GM19452 (cell line): Measurements from ENCODE around the gene LPCAT1.
A peak's percentile ranks its signal among the peaks of the same experiment; 100 is the strongest.
"Not testable (repeated sequence)": the region's sequence is repeated elsewhere in the genome, so short reads cannot be mapped to it uniquely, and the experiment has no call there.

Source experiments
- ATAC-seq: cut with Tn5 transposase; IDR thresholded peaks from one replicate; pipeline ENCODE4 v1.9.1; 2021; ENCODE audit not compliant: unreplicated experiment

The LPCAT1 gene

DNA sequence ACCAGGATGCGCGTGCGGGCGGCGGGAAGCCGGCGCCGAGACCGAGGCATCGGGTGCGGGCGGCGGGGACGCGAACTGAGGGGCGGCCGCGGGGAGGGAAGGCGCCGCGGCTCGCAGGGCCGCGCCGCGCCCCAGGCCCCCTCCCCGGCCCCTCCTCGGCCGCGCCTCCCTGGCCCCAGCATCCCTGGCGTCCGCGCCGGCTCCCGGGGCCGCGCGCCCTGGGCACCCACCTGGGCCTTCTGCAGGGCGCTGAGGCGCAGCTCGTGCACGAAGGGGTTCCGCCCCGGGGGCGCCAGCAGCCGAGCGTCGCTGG, 324 bp downstream of the LPCAT1 start:
- peak; percentile 43 for ATAC-seq

GRCh38 chr5:1522601-1523479, 920 bp downstream of the LPCAT1 start:
- no peak for ATAC-seq

GRCh38 chr5:1521671-1522600, 1.8 kb downstream of the LPCAT1 start:
- no peak for ATAC-seq

DNA sequence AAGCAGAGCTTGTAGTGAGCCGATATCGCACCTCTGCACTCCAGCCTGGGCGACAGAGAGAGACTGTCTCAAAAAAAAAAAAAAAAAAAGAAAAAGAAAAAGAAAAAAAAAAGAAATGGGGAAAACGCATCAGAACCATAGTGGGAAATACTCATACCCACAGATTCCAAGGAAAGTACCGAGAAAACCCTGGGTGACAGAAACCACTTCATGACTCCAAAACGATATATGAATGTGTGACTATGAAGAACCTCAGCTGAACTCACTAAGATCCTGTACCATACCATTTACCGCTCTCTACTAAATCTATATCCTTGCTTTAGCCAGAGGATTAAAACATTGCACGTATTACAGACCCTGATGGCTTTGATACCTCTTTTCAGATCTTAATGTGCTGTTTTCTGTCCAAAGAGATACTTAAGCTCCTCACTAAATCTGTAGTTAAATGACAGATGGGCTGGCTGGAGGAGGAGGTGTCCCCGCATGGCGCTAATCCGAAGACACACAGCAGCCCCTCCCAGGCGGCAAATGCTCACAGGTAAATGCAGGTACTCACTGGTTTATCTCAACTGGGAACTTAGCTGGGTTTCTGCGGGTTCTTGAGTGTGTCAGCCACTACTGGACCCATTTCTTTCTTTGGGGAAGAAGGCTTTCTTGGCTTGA, 2.8 kb downstream of the LPCAT1 start:
- no peak for ATAC-seq

DNA sequence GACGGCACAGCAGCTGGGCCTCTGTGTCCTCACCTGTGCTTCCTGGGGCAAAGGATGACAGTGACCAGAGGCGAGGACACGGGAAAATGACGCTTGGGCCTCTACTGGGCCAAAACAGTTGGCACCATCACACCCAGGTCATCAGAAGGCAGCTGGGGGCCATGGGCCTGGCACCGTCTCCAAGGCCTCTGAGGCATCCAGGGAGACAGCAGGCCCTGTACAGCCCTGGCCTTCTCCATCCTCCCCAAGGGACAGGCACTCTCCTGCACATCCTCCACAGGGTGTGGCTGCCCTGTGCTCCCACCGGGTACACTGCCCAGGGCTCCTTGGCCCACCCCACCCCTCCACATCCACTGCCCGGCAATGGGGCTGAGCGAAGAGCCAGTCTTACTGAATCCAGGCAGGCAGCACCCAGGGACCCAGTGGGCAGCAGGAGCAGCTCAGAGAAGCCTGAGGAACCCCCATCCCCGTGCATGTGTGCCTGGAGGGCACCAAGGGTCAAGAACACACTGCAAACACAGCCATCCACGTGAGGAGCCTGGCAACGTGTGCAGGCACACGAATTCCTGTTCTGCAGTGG, 4.0 kb downstream of the LPCAT1 start:
- no peak for ATAC-seq

- ATAC-seq: no peak
Measured at GRCh38 chr5:1517838-1518237, 5.9 kb downstream of the LPCAT1 start.

DNA sequence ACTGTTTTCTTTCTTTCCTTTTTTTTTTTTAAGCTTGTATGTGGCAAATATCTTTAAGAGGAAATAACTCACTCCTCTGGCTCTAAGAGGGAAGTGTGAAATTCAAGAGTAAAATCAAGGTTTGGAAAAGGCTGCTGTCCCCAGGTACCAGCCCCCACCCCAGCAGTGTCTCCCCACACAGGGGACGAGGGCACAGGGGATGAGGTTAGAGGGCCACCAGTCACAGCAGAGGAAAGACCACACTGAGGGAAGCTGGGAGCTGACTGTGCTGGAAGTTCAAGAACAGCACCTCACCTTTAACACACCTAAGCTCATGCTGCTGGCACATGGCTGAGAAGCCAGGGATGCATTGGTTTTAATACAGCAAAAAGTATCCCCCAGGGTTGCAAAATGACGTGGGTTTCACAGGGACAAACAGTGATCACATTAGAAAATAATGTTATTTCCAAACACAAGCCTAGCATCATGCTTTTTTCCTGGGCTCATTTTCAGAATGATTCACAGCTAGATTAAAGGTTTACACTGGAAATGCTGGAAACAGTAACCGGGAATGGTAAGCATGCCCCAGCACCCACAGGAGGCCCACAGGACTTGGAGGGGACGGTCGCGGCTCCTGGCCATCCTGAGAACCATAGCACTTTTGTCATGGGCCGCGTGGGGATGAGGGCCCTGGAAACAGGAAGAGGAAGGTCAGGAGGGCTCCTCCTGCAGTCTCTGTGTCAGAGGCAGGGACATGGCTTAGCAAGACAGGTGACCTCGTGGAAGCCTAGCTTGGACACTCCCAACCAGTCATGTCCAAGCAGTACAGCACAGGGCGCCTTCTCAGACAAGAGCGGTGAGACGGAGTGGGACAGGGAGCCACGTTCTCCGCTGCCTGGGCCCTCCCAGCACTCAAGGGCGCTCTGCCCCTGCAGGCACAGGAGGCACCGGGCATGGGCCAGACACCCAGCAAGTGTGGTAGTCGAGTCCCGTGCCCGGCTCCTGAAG, 6.9 kb downstream of the LPCAT1 start:
- ATAC-seq: no peak

- ATAC-seq: no peak
Measured at GRCh38 chr5:1515921-1516571, 7.7 kb downstream of the LPCAT1 start.

GRCh38 chr5:1515311-1515920, 8.3 kb downstream of the LPCAT1 start:
- ATAC-seq: no peak

DNA sequence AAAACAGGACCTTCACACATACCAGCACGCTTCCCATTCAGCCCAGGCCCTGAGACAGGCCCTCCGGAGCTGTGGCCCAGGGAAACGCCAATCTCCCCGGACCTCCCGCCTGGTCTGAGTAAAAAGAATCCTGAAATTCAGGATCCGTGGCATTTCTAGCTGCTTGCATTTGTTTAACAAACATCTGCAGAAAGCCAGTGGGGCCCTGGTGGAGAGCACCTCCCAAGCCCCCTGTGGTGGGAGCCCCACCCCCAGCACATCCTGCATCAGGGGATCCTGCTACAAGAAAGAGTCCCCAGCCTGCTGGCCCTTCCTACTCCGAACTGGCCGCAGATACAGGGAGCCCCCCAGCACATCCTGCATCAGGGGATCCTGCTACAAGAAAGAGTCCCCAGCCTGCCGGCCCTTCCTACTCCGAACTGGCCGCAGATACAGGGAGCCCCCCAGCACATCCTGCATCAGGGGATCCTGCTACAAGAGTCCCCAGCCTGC, 8.9 kb downstream of the LPCAT1 start:
- ATAC-seq: not testable (repeated sequence)

GRCh38 chr5:1514027-1514818, 9.5 kb downstream of the LPCAT1 start:
- no peak for ATAC-seq

DNA sequence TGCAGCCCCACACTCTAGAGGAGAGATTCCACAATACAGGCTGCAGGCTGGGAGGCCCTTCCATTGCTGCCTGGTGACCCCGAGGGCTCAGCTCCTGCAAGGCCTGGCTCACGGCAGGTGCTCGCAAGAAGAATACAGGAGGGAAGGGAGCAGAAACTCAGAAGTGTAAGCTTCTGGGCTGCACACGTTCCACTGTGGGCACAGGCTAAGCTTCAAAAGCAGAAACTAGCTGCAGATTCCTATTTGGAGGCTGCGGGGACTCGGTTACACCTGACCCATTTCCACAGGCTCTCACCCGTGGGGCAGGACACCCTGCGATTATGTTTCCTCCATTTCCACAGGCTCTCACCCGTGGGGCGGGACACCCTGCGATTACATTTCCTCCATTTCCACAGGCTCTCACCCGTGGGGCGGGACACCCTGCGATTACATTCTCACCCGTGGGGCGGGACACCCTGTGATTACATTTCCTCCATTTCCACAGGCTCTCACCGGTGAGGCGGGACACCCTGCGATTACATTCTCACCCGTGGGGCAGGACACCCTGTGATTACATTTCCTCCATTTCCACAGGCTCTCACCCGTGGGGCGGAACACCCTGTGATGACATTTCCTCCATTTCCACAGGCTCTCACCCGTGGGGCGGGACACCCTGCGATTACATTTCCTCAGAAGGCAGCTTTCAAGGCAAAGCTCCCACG, 10.3 kb downstream of the LPCAT1 start:
- ATAC-seq: no peak

GRCh38 chr5:1512541-1513291, 11.0 kb downstream of the LPCAT1 start:
- no peak for ATAC-seq

GRCh38 chr5:1511651-1512540, 11.9 kb downstream of the LPCAT1 start:
- ATAC-seq: no peak

DNA sequence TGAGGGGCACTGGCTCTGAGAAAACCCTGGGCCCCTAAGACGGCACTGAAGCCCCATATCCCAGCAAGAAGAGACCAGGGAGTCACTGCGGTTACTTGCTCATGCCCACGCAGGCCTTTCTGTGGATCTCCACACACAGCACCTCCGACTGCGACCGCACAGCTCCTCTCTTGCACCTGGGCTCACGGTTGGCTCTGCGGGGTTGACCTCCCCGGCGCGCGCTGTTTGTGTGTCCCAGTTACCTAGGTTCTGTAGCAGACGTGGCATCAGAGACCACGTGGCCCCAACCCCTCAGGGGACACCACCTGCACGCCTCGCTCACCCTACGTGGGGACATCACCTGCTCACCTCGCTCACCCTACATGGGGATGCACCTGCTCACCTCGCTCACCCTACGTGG, 12.7 kb downstream of the LPCAT1 start:
- ATAC-seq: no peak

DNA sequence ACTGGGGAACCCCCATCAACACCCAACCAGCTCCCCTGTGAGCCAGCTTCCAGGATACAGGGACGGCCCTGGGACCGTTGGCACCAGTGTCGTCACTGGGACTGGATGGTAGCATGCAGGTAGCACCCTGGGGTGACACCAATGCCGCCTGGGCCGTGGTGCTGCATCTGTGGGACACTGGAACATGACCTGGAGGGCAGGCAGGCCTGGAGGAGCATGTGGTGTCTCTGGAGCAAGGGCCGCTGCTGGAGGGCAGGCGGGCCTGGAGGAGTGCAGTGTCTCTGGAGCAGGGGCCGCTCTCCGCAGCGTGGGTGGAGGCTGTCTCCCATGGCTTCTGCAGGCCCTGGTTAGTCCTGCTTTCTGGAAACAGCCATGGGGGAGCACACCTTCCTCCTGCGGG, 13.1 kb downstream of the LPCAT1 start:
- ATAC-seq: no peak
